Nephron progenitor cell (in vitro differentiated cells): Measurements from ENCODE around the gene UBE2J2.

Source experiments
- DNase-seq: peaks from one replicate; pipeline ENCODE4 v3.0.0; 2021
- H3K27ac Mint-ChIP-seq: 2 replicates; pipeline ENCODE4 v1.8.0; 2021; ENCODE audit warnings: mild to moderate bottlenecking, moderate library complexity, mixed read lengths
- H3K27me3 Mint-ChIP-seq: 2 replicates; pipeline ENCODE4 v1.8.0; 2021; ENCODE audit warnings: mild to moderate bottlenecking, low read depth, mixed read lengths; ENCODE audit not compliant: poor library complexity
- H3K36me3 Mint-ChIP-seq: 2 replicates; pipeline ENCODE4 v1.8.0; 2021; ENCODE audit warnings: low read depth, mixed read lengths
- H3K4me1 Mint-ChIP-seq: 2 replicates; pipeline ENCODE4 v1.8.0; 2021; ENCODE audit warnings: mixed read lengths
- H3K4me3 Mint-ChIP-seq: 2 replicates; pipeline ENCODE4 v1.8.0; 2021; ENCODE audit warnings: mild to moderate bottlenecking, moderate library complexity, mixed read lengths
- H3K9me3 Mint-ChIP-seq: 2 replicates; pipeline ENCODE4 v1.8.0; 2021; ENCODE audit warnings: mild to moderate bottlenecking, moderate library complexity, mixed read lengths
- CTCF ChIP-seq: fragments of 200-600 bp; sonication (generic); IDR thresholded peaks from 2 replicates; pipeline ENCODE4 v1.5.0; 2021; ENCODE audit warnings: antibody characterized with exemption

The UBE2J2 gene

GRCh38 chr1:1204425-1204920, 69.2 kb downstream of the UBE2J2 start:
- TF ChIP-seq CTCF: no peak
- Mint-ChIP-seq H3K36me3 (no peaks in the 10 kb centered on the region), H3K27ac (no peak overlapping the region), H3K27me3 (peaks cover 40% of the 10 kb centered on the region), H3K4me3 (no peak overlapping the region), H3K9me3 (no peaks in the 10 kb centered on the region), H3K4me1 (peaks cover 13% of the 10 kb centered on the region)
- DNase-seq: no peak
